K562 (cell line): ENCODE measurements around the gene NPAS3. TPM values are rescaled to one million over a fixed set of nuclear protein-coding genes. Genes with fewer than 3 reads are reported as not detected.

Source experiments
- ATAC-seq: fragments of 200-7000 bp; cut with Tn5 transposase; 3 replicates; pipeline ENCODE4 v1.9.1; 2020; ENCODE audit warnings: moderate library complexity
- BruUV-seq: library from RNA; stranded (reverse); fragments of 400-500 nt; replicated peaks from 2 replicates; lab custom pipeline; 2021; lab: Mats Ljungman, UMichigan
- CTCF ChIA-PET: fragments of 300-600 bp; formaldehyde crosslinking; extraction: SDS; loops from one replicate; lab custom pipeline; 2021; ENCODE audit warnings: low intra/inter-chr PET ratio; lab: Yijun Ruan, JAX
- POLR2A ChIA-PET: fragments of 300-600, 350-650 bp; sonication (Branson Sonifier 250); formaldehyde crosslinking; extraction: SDS; loops from one replicate; lab custom pipeline; 2021; ENCODE audit warnings: antibody characterized with exemption, inconsistent platforms; lab: Yijun Ruan, JAX
- DNase-seq, 4 experiments: peaks; one replicate each; pipeline versions ENCODE4 v3.0.0 to v3.0.0-alpha.2; 2011 to 2018; ENCODE audit warnings: low spot score in 3 of 4, mixed read lengths in 3 of 4; ENCODE audit errors: extremely low read depth in 1 of 4
- FAIRE-seq: peaks from 2 replicates; lab custom pipeline; 2011; peaks lifted over from hg19 to GRCh38; lab: Jason Lieb, UNC
- H2AFZ ChIP-seq: 2 replicates; pipeline ENCODE4 v1.6.0; 2011; ENCODE audit warnings: low read depth, low read length, control low read depth, inconsistent platforms
- H3K27ac ChIP-seq: fragments of 200-600 bp; 3 replicates; pipeline ENCODE4 v1.8.0; 2011; ENCODE audit warnings: low read depth, mild to moderate bottlenecking, control low read depth, inconsistent platforms, low read length, moderate library complexity, mixed read lengths; ENCODE audit errors: extremely low read depth
- H3K27me3 ChIP-seq, 2 experiments: fragments of 300-600 bp in 1 of 2; 2 replicates in 1 of 2; 3 replicates in 1 of 2; pipeline versions ENCODE4 v1.6.0 to v1.8.0; 2011; ENCODE audit warnings: inconsistent platforms in 2 of 2, low read length in 2 of 2, mild to moderate bottlenecking in 1 of 2, mixed read lengths in 1 of 2, moderate library complexity in 1 of 2; ENCODE audit not compliant: control insufficient read depth in 2 of 2, insufficient read depth in 2 of 2
- H3K36me3 ChIP-seq: fragments of 300-600 bp; 3 replicates; pipeline ENCODE4 v1.8.0; 2011; ENCODE audit warnings: mild to moderate bottlenecking, low read length, inconsistent platforms; ENCODE audit not compliant: control insufficient read depth, insufficient read depth
- H3K4me1 ChIP-seq, 2 experiments: fragments of 200-600 bp in 1 of 2; replicated peaks in 1 of 2; 2 replicates in 1 of 2; 3 replicates in 1 of 2; pipeline versions ENCODE4 v1.5.1 to v1.8.0; 2011; ENCODE audit warnings: inconsistent platforms in 2 of 2, low read length in 2 of 2, mild to moderate bottlenecking in 1 of 2, mixed read lengths in 1 of 2, moderate library complexity in 1 of 2; ENCODE audit not compliant: control insufficient read depth in 2 of 2, insufficient read depth in 2 of 2
- H3K4me2 ChIP-seq: 2 replicates; pipeline ENCODE4 v1.6.1; 2011; ENCODE audit warnings: low read length, control low read depth, inconsistent platforms, mixed read lengths; ENCODE audit not compliant: insufficient read depth
- H3K4me3 ChIP-seq: fragments of 200-600 bp; sonication (generic), shearing (Covaris generic); 2 replicates; pipeline ENCODE4 v1.5.1; 2016; ENCODE audit warnings: control low read depth, inconsistent platforms
- H3K79me2 ChIP-seq: fragments of 200-600 bp; 3 replicates; pipeline ENCODE4 v1.8.0; 2011; ENCODE audit warnings: low read length, inconsistent platforms; ENCODE audit not compliant: control insufficient read depth, insufficient read depth
- H3K9ac ChIP-seq, 2 experiments: 2 replicates each; pipeline versions ENCODE4 v1.6.0 to v1.6.1; 2011; ENCODE audit warnings: low read depth in 2 of 2, low read length in 2 of 2, control low read depth in 1 of 2, inconsistent platforms in 1 of 2, mild to moderate bottlenecking in 1 of 2, mixed read lengths in 1 of 2; ENCODE audit not compliant: insufficient read depth in 1 of 2
- H3K9me1 ChIP-seq: one replicate; pipeline ENCODE4 v1.6.0; 2011; ENCODE audit warnings: inconsistent platforms, mild to moderate bottlenecking, low read length, moderate library complexity; ENCODE audit not compliant: control insufficient read depth, insufficient read depth
- H3K9me3 ChIP-seq: replicated peaks from 2 replicates; pipeline ENCODE4 v1.5.1; 2011; ENCODE audit warnings: low read depth, low read length, inconsistent platforms; ENCODE audit not compliant: control insufficient read depth, insufficient read depth
- H4K20me1 ChIP-seq: replicated peaks from 2 replicates; pipeline ENCODE4 v1.6.1; 2011; ENCODE audit warnings: low read length, inconsistent platforms, mixed read lengths; ENCODE audit not compliant: control insufficient read depth, insufficient read depth
- BHLHE40 ChIP-seq: IDR thresholded peaks from 2 replicates; pipeline ENCODE4 v1.6.1; 2011; ENCODE audit warnings: low read length, improper control_type of control experiment
- KAT7 ChIP-seq: sonication (generic); formaldehyde crosslinking; IDR thresholded peaks from 2 replicates; pipeline ENCODE4 v1.8.0; 2022; ENCODE audit warnings: missing genetic modification reagents, mild to moderate bottlenecking, borderline replicate concordance
- MXI1 ChIP-seq: IDR thresholded peaks from 2 replicates; pipeline ENCODE4 v1.6.1; 2011; ENCODE audit warnings: low read depth, mild to moderate bottlenecking, improper control_type of control experiment, low read length
- NCOR1 ChIP-seq: fragments of 450-650 bp; IDR thresholded peaks from 2 replicates; pipeline ENCODE4 v1.6.1; 2016; ENCODE audit warnings: mild to moderate bottlenecking, moderate library complexity
- RFX5 ChIP-seq: IDR thresholded peaks from 2 replicates; pipeline ENCODE4 v1.6.1; 2011; ENCODE audit warnings: low read depth, mild to moderate bottlenecking, improper control_type of control experiment, low read length
- RREB1 ChIP-seq: fragments of 250-450 bp; sonication (Bioruptor Pico); IDR thresholded peaks from 2 replicates; pipeline ENCODE4 v1.4.0; 2020
- SP2 ChIP-seq: IDR thresholded peaks from 2 replicates; pipeline ENCODE4 v1.6.1; 2011; ENCODE audit warnings: mild to moderate bottlenecking, low read depth, low read length, moderate library complexity; ENCODE audit not compliant: poor library complexity, severe bottlenecking; ENCODE audit errors: extremely low read depth
- SRSF9 ChIP-seq: fragments of 200-400 bp; formaldehyde crosslinking; IDR thresholded peaks from 2 replicates; pipeline ENCODE4 v1.6.1; 2017; ENCODE audit warnings: low read depth, low read length, borderline replicate concordance
- STAT5A ChIP-seq: IDR thresholded peaks from 2 replicates; pipeline ENCODE4 v1.6.1; 2012; ENCODE audit warnings: low read length, inconsistent platforms, borderline replicate concordance
- TAL1 ChIP-seq: fragments of 450-650 bp; IDR thresholded peaks from 2 replicates; pipeline ENCODE4 v1.6.1; 2016; ENCODE audit warnings: mild to moderate bottlenecking
- ZNF212 ChIP-seq: fragments of 450-650 bp; formaldehyde crosslinking; IDR thresholded peaks from 2 replicates; pipeline ENCODE4 v1.4.0; 2020; ENCODE audit warnings: mild to moderate bottlenecking
- WGBS: fragments of 100-300 bp; shearing (Covaris generic); methylation state at CpG from one replicate; pipeline ENCODE4 v1.1.6; 2016; ENCODE audit warnings: low coverage, mixed read lengths; ENCODE audit not compliant: insufficient coverage; ENCODE audit errors: missing lambda C conversion rate; 5-methylcytosine and 5-hydroxymethylcytosine counted together
- in situ Hi-C: fragments of 300-500 bp; cut with MboI; formaldehyde crosslinking; loops from 4 replicates; pipeline ENCODE4 v1.15.0; 2018; ENCODE audit warnings: inconsistent platforms, mixed read lengths
- intact Hi-C: fragments of 100-400 bp; cut with micrococcal nuclease; formaldehyde crosslinking; loops from 2 replicates; pipeline ENCODE4 v1.14.2; 2022
- polyA plus RNA-seq, 8 experiments: library from polyadenylated mRNA; depleted of rRNA in 4 of 8; stranded (reverse) in 5 of 8; unstranded in 3 of 8; fragments of >200 nt; fragmentation: Nextera tagmentation in 2 of 8; fragmentation: Illumina TruSeq in 1 of 8; extraction: Ambion mirVana in 2 of 8; extraction: Trizol in 1 of 8; gene quantifications; 2 replicates each; pipeline versions ENCODE4 v1.2.1 to v1.2.3, GENCODE V29; 2011 to 2014; ENCODE audit warnings: inconsistent platforms in 1 of 8, missing spikeins in 1 of 8
- total RNA-seq, 7 experiments: library from RNA; depleted of rRNA in 6 of 7; stranded (reverse); fragments of >200 nt in 6 of 7; fragmentation: Illumina TruSeq in 2 of 7; extraction: Trizol in 2 of 7; gene quantifications; 2 replicates each; pipeline versions ENCODE4 v1.2.1 to v1.2.3, GENCODE V29; 2011 to 2021; ENCODE audit warnings: low replicate concordance in 1 of 7
- TF ChIP-seq, protein P1 (sequence below), 2 experiments: IDR thresholded peaks; 2 replicates each; pipeline ENCODE4 v1.6.1; 2012; ENCODE audit warnings: improper control_type of control experiment in 2 of 2, low read depth in 2 of 2, low read length in 2 of 2, borderline replicate concordance in 1 of 2
- TF ChIP-seq, protein P2 (sequence below): sonication (generic); formaldehyde crosslinking; IDR thresholded peaks from 2 replicates; pipeline ENCODE4 v1.8.1; 2022; ENCODE audit warnings: missing genetic modification reagents
- TF ChIP-seq, protein P3 (sequence below): IDR thresholded peaks from 2 replicates; pipeline ENCODE4 v1.6.1; 2011; ENCODE audit not compliant: insufficient read length; ENCODE audit errors: extremely low read depth

Gene NPAS3
- total and polyA plus RNA-seq, 9 of the 15 experiments (the other 6 are each of a cell fraction or from before 2014, with no cell fraction given), result 0.04 TPM; not detected in 8

DNA sequence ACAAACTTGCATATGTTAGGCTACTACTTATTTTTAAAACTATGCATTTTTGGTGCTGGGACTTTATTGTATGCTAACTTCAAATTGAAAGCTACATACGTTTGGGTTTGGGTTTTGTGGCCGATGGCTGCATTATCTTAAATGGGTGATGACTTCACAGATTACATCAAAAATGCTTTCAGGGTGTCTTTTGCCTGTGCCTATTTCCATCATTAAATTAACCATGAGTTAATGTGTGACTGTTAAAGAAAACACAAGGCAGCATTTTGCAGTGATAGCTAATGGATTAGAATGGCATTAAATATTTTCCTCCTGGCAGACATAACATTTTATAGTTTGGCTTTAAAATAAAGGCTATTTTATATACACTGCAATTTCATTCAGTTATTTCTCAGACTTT lies 659.9 kb downstream of the NPAS3 start:
- Histone ChIP-seq H3K4me3 (no peak overlapping the region), H3K4me1 (no peaks in the 10 kb centered on the region), H4K20me1 (no peaks in the 10 kb centered on the region), H3K36me3 (no peaks in the 10 kb centered on the region), H3K9me1 (no peaks in the 10 kb centered on the region), H3K79me2 (no peaks in the 10 kb centered on the region), H3K9ac (no peak overlapping the region), H3K4me2 (no peak overlapping the region), H3K27me3 (no peaks in the 10 kb centered on the region), H2AFZ (no peak overlapping the region), H3K9me3 (no peaks in the 10 kb centered on the region), H3K27ac (no peak overlapping the region)
- no TSS peak for BruUV-seq
- ChIA-PET POLR2A (no interaction called here), CTCF (no interaction called here)
- DNase-seq, result no peak
- FAIRE-seq, result no peak
- no peak for ATAC-seq
- in situ Hi-C loops (no loop called here), intact Hi-C loops (no loop called here)
- 5% methylated on average over 2 of the region's 2 CpGs for WGBS
- TF ChIP-seq BHLHE40 (no peak), RREB1 (CRISPR knock-in tag) (no peak), NCOR1 (no peak), KAT7 (CRISPR knock-in tag) (no peak), STAT5A (no peak), SRSF9 (no peak), RFX5 (no peak), TAL1 (no peak), SP2 (no peak), MXI1 (no peak), ZNF212 (no peak)
- TF ChIP-seq, protein P1, sequence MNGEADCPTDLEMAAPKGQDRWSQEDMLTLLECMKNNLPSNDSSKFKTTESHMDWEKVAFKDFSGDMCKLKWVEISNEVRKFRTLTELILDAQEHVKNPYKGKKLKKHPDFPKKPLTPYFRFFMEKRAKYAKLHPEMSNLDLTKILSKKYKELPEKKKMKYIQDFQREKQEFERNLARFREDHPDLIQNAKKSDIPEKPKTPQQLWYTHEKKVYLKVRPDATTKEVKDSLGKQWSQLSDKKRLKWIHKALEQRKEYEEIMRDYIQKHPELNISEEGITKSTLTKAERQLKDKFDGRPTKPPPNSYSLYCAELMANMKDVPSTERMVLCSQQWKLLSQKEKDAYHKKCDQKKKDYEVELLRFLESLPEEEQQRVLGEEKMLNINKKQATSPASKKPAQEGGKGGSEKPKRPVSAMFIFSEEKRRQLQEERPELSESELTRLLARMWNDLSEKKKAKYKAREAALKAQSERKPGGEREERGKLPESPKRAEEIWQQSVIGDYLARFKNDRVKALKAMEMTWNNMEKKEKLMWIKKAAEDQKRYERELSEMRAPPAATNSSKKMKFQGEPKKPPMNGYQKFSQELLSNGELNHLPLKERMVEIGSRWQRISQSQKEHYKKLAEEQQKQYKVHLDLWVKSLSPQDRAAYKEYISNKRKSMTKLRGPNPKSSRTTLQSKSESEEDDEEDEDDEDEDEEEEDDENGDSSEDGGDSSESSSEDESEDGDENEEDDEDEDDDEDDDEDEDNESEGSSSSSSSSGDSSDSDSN (IDR thresholded peaks at IDR 0.05; ENCODE audit: borderline replicate concordance in 1 of 2, low read depth in 2 of 2, low read length in 2 of 2), result no peak
- TF ChIP-seq, protein P2, sequence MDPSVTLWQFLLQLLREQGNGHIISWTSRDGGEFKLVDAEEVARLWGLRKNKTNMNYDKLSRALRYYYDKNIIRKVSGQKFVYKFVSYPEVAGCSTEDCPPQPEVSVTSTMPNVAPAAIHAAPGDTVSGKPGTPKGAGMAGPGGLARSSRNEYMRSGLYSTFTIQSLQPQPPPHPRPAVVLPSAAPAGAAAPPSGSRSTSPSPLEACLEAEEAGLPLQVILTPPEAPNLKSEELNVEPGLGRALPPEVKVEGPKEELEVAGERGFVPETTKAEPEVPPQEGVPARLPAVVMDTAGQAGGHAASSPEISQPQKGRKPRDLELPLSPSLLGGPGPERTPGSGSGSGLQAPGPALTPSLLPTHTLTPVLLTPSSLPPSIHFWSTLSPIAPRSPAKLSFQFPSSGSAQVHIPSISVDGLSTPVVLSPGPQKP (CRISPR knock-in tag), result no peak
- TF ChIP-seq, protein P3, sequence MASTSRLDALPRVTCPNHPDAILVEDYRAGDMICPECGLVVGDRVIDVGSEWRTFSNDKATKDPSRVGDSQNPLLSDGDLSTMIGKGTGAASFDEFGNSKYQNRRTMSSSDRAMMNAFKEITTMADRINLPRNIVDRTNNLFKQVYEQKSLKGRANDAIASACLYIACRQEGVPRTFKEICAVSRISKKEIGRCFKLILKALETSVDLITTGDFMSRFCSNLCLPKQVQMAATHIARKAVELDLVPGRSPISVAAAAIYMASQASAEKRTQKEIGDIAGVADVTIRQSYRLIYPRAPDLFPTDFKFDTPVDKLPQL, result no peak
